GM18505 (cell line): ENCODE data around the gene TYRO3.
"Not testable (repeated sequence)": the region's sequence is repeated elsewhere in the genome, so short reads cannot be mapped to it uniquely, and the experiment has no call there.

Experiments
- ATAC-seq: cut with Tn5 transposase; IDR thresholded peaks from one replicate; pipeline ENCODE4 v1.9.1; 2021; ENCODE audit not compliant: unreplicated experiment
- POLR2A ChIP-seq: IDR thresholded peaks from 4 replicates; pipeline ENCODE4 v1.6.1; 2011; ENCODE audit warnings: borderline replicate concordance; ENCODE audit not compliant: insufficient read depth, insufficient read length; ENCODE audit errors: extremely low read depth

Gene TYRO3

DNA sequence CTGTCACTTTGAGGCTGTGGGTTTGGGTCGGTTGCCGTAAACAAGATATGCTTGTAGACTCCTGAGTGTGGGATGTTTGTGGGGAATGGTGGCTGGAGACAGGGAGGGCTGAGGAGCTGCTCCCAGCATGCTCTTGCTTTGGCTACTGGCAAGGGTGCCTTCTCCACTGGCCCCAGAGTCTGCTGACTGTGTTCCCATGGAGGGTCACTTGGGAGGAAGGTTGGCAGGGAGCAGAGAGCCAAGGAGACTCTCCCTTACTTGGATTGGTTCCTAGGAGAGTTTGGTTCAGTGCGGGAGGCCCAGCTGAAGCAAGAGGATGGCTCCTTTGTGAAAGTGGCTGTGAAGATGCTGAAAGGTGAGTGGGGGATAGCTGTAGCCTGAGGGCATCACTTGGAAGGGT, 11.8 kb downstream of the TYRO3 start:
- no peak for TF ChIP-seq POLR2A
- no peak for ATAC-seq

DNA sequence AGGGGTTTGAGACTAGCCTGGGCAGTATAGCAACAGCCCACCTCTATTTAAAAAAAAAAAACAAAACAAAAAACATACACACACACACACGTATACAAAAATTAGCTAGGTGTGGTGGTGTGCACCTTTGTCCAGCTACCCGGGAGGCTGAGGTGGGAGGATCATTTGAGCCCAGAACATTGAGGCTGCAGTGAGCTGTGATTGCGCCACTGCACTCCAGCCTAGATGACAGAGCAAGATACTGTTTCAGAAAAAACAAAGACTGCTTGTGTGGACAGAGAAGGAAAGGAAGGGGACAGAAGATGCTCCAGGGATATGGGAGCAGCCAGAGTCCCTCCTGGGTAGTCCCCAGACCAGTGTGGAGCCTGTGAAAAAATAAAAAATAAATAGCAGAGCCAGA, 12.9 kb downstream of the TYRO3 start:
- no peak for TF ChIP-seq POLR2A
- no peak for ATAC-seq

- no peak for ATAC-seq
- no peak for TF ChIP-seq POLR2A
Observed at GRCh38 chr15:41572866-41573265, 13.9 kb downstream of the TYRO3 start.

DNA sequence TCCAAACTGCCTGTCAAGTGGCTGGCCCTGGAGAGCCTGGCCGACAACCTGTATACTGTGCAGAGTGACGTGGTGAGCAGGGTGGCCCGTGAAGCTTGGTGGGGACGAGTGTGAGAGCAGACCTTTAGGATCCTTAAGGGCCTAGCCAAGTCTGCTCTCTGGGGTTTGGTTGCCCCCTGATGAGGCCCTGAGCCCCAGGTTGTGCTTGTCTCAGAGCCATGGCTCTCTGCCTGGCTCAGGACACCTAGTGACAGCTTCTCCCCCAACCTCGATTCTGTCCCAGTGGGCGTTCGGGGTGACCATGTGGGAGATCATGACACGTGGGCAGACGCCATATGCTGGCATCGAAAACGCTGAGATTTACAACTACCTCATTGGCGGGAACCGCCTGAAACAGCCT, 14.4 kb downstream of the TYRO3 start:
- no peak for ATAC-seq
- no peak for TF ChIP-seq POLR2A

- ATAC-seq: no peak
- no peak for TF ChIP-seq POLR2A
Observed at GRCh38 chr15:41574158-41574557, 15.1 kb downstream of the TYRO3 start.

DNA sequence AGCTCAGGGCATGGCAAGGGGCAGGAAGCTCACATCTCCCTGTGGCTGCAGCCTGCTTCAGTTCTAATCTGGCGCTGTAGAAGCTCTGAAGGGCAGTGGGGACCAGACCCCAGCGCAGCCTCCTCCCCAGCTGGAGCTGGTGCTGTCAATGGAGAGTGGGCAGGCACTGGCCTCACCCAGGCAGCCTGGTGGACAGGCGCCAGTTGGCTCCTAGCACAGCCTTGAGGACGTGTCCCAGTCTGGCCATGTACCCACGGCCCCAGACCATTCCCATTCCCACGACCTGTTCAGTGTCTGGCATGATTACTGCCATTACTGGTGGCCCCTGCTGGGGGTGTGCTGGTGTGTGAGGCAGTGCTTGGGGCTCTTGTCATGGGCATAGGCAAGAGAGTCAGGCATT, 16.3 kb downstream of the TYRO3 start:
- ATAC-seq: no peak
- TF ChIP-seq POLR2A: no peak

- TF ChIP-seq POLR2A: no peak
- no peak for ATAC-seq
Observed at GRCh38 chr15:41577863-41578735, 19.1 kb downstream of the TYRO3 start.

- no peak for TF ChIP-seq POLR2A
- ATAC-seq: no peak
Observed at GRCh38 chr15:41578736-41579383, 19.8 kb downstream of the TYRO3 start.

DNA sequence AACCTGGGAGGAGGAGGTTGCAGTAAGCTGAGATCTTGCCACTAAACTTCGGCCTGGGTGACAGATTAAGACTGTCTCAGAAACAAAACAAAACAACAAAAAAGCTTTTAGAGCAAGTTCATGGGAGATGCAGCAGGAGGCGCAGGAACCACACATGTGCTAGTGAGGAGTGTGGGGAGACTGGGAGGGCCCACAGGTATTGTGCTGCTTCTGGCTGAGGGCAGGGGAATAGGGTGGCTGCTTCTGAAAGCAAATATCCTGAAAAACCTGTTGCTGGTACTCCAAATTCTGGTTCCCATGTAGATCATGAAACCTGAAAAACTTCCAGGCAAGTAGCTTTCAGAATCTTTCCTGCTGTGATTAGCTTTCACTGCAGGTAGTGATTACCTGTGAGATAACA, 22.1 kb downstream of the TYRO3 start:
- no peak for ATAC-seq
- TF ChIP-seq POLR2A: no peak

GRCh38 chr15:41583795-41584194, 24.8 kb downstream of the TYRO3 start:
- TF ChIP-seq POLR2A: no peak
- ATAC-seq: no peak

- ATAC-seq: no peak
- no peak for TF ChIP-seq POLR2A
Observed at GRCh38 chr15:41584636-41585126, 25.7 kb downstream of the TYRO3 start.

- no peak for ATAC-seq
- no peak for TF ChIP-seq POLR2A
Observed at GRCh38 chr15:41585127-41586047, 26.4 kb downstream of the TYRO3 start.

DNA sequence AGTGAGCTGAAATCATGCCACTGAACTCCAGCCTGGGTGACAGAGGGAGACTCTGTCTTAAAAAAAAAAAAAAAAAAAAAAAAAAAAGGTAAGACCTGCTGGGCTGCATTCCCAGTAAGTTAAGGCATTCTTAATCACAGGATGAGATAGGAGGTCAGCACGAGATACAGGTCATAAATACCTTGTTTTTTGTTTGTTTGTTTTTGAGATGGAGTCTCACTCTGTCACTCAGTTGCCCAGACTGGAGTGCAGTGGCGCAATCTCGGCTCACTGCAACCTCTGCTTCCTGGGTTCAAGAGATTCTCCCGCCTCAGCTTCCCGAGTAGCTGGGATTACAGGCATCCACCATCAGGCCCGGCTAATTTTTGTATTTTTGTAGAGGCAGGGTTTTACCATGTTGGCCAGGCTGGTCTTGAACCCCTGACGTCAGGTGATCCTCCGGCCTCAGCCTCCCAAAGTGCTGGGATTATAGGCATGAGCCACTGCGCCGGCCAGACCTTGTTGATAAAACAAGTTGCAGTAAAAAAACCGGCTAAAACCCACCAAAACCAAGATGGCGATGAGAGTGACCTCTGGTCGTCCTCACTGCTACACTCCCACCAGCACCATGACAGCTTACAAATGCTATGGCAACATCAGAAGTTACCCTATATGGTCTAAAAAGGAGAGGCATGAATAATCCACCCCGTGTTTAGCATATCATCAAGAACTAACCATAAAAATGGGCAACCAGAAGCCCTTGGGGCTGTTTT, 27.7 kb downstream of the TYRO3 start:
- not testable (repeated sequence) for ATAC-seq

DNA sequence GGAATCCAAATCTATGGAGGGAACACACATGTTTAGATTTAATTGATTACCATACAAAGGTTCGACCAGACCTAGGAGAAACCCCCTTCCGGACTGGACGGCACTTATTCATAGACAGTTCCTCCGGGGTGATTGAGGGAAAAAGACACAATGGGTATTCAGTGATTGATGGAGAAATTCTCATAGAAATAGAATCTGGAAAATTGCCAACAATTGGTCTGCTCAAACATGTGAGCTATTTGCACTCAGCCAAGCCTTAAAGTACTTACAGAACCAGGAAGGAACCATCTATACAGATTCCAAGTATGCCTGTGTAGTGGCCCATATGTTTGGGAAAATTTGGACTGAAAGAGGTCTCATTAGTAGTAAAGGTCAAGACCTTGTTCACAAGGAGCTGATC, 30.0 kb downstream of the TYRO3 start:
- ATAC-seq: not testable (repeated sequence)

- not testable (repeated sequence) for ATAC-seq
Observed at GRCh38 chr15:41589571-41589970, 30.6 kb downstream of the TYRO3 start.

GRCh38 chr15:41591217-41591616, 32.2 kb downstream of the TYRO3 start:
- ATAC-seq: not testable (repeated sequence)

- not testable (repeated sequence) for ATAC-seq
Observed at GRCh38 chr15:41592718-41593117, 33.7 kb downstream of the TYRO3 start.
